ENCODE data around the gene TUBAL3.

DNA sequence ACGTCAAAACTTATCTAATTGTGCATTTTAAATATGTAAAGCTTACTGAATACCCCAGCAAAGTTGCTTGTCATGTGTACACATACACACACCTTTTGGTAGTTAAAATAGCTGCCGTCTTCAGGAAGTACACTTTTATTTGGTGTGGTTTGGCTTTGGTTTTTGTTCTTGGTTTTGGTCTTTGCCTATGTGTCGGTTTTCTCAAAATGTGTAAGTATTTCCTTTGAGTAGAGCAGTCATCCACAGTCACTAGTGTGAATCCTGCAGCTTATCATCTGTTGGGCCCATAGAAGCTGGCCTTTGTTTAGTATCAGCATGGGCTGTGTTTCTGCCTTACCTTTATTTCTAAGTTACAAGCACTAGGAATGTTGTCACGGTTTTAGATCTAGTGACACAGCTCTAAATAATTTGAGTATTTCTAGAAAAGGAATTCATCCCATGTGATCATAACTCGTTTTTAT, 43.0 kb upstream of the TUBAL3 start:
- TF ChIP-seq CTCF (IDR thresholded peaks at IDR 0.05; ENCODE audit: low read depth, low read length), result no peak
- no peak for TF ChIP-seq POLR2A (IDR thresholded peaks at IDR 0.05; ENCODE audit: extremely low read depth, insufficient read length)

All from NB4 (cell line).